ENCODE results near the gene FDX2.

FDX2 gene

GRCh38 chr19:10317045-10317856 is 1.4 kb upstream of the FDX2 start:
- Mint-ChIP-seq H3K36me3 (ENCODE audit: low read depth) (peaks cover 25% of the 10 kb centered on the region), H3K27me3 (ENCODE audit: low read depth, poor library complexity) (no peaks in the 10 kb centered on the region), H3K9me3 (no peaks in the 10 kb centered on the region), H3K27ac (no peak overlapping the region), H3K4me1 (peaks cover 23% of the 10 kb centered on the region), H3K4me3 (no peak overlapping the region)
- no peak for TF ChIP-seq CTCF (IDR thresholded peaks at IDR 0.05)
- no peak for DNase-seq

- no peak for TF ChIP-seq CTCF (IDR thresholded peaks at IDR 0.05)
- Mint-ChIP-seq H3K27ac (peak overlapping the region; percentile 92), H3K9me3 (no peaks in the 10 kb centered on the region), H3K36me3 (ENCODE audit: low read depth) (peaks cover 19% of the 10 kb centered on the region), H3K4me1 (peaks cover 23% of the 10 kb centered on the region), H3K4me3 (peak overlapping the region; percentile 94), H3K27me3 (ENCODE audit: low read depth, poor library complexity) (no peaks in the 10 kb centered on the region)
- DNase-seq, result no peak
Measured at GRCh38 chr19:10316229-10317044, 622 bp upstream of the FDX2 start.

- Mint-ChIP-seq H3K27me3 (ENCODE audit: low read depth, poor library complexity) (no peaks in the 10 kb centered on the region), H3K4me3 (no peak within 1 kb of the TSS), H3K4me1 (peaks cover 3% of the 10 kb centered on the region), H3K27ac (peak within 1 kb of the TSS; percentile 66), H3K36me3 (ENCODE audit: low read depth) (peaks cover 10% of the 10 kb centered on the region), H3K9me3 (no peaks in the 10 kb centered on the region)
- no peak for DNase-seq
- no peak for TF ChIP-seq CTCF (IDR thresholded peaks at IDR 0.05)
Measured at GRCh38 chr19:10309423-10309822, 6.4 kb downstream of the FDX2 start, which contains the start of gene ZGLP1. ZGLP1 (minus strand) TSS chr19:10309815.

GRCh38 chr19:10306327-10306726 is 9.5 kb downstream of the FDX2 start:
- Mint-ChIP-seq H3K36me3 (ENCODE audit: low read depth) (peaks cover 5% of the 10 kb centered on the region), H3K4me3 (no peak overlapping the region), H3K27me3 (ENCODE audit: low read depth, poor library complexity) (peaks cover 14% of the 10 kb centered on the region), H3K4me1 (peaks cover 17% of the 10 kb centered on the region), H3K9me3 (no peaks in the 10 kb centered on the region), H3K27ac (no peak overlapping the region)
- DNase-seq, result no peak
- no peak for TF ChIP-seq CTCF (IDR thresholded peaks at IDR 0.05)

- no peak for TF ChIP-seq CTCF (IDR thresholded peaks at IDR 0.05)
- Mint-ChIP-seq H3K9me3 (no peaks in the 10 kb centered on the region), H3K27ac (no peak overlapping the region), H3K4me3 (no peak overlapping the region), H3K4me1 (peaks cover 17% of the 10 kb centered on the region), H3K27me3 (ENCODE audit: low read depth, poor library complexity) (peaks cover 17% of the 10 kb centered on the region), H3K36me3 (ENCODE audit: low read depth) (peaks cover 5% of the 10 kb centered on the region)
- DNase-seq, result no peak
Measured at GRCh38 chr19:10305139-10305806, 10.5 kb downstream of the FDX2 start.

Measured in nephron progenitor cell (in vitro differentiated cells).